T-helper 1 cell (primary cell): ENCODE data around the gene KIF16B.
A peak's percentile ranks its signal among the peaks of the same experiment; 100 is the strongest.
"Not testable (repeated sequence)": the region's sequence is repeated elsewhere in the genome, so short reads cannot be mapped to it uniquely, and the experiment has no call there.

Experiments used
- DNase-seq, 5 donors: peaks; one replicate each; pipeline ENCODE4 v3.0.0-alpha.2; 2012 to 2020

Gene KIF16B

DNA sequence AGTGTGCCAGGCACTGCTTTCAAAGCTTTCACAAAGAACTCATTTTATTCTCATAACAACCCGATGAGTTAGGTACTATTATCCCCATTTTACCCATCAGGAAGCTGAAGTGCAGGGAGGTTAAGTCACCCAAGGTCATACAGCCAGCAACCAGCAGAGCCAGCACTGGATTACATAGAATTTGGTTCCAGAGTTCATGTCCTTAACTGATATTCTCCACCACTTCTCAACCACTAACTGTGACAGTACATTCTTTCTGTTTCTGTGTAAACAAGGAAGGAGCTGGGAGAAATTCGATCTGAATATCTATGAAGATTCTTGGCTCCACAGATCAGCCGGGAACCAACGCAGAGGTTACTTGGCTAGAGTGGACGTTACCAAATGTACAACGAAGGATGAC lies 98.0 kb downstream of the KIF16B start:
- no peak for DNase-seq

DNA sequence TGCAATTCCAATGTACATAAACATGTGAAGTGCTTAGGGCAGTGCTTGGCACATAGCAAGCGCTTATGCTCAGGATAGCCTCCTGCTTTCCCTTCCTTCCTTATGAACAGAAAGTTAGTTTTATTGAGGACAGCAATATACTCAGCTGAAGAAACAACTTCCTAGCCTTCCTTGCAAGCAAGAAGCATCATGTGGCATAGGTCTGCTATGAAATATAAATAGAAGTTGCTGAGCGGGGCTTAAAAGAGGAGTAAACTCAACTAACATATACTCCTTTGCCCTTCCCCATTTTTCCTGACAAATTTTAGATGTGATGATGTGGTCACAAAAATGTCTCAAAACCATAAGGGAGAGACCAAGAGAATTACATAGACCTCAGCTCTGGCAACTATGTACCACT lies 98.9 kb downstream of the KIF16B start:
- DNase-seq = no peak

DNA sequence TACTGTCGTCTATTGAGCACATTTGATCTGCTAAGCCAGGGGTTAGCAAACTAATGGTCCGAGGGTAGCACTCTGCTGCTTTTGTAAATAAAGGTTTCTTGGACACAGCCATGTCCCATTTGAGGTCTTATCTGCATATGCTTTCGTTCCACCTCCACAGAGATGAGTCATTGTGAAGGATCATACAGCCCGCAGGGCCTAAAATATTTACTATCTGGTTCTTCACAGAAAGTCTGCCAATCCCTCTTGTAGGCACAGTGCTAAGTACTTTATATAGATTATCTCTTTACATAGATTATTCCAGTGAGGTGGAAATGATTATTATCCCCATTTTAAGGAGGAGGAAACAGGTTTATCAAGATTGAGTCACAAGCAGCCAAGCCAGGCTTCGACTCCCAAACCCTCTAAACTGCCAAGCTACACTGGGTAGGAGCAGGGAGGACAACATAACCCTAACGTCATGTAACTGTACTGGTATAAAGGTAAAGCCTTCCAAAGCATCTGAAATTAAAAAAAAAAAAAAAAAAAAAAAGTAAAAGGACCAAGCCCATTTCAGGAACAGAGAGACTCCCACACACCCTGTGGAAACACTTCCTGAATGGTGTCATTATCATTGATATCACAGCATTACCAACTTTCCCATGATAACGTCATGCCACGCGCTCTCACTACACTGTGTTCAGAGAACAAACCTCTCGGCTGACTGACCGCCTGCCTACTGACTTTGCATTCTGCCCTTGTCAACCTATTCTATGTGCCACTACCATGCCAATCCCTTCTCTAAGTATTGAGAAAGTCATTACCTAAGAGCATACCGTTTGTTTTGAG lies 101.0 kb downstream of the KIF16B start:
- no peak for DNase-seq

DNA sequence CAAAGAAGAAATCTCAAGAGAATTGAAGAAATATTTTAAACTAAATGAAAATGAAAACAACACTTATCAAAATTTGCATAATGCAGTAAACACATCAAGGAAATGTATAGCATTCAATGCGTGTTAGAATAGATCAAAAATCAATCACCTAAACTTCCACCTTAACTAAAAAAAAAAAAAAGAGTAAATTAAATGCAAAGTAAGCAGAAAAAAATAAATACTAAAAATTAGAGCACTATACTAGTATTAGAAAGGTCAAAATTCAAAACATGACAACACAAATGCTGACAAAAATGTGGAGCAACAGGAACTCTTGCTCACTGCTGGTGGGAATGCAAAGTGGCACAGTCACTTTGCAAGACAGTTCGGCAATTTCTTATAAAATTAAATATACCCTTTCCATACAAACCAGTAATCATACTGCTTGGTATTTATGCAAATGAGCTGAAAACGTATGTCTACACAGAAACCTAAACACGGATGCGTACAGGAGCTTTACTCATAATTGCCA lies 103.8 kb downstream of the KIF16B start:
- no peak for DNase-seq

DNA sequence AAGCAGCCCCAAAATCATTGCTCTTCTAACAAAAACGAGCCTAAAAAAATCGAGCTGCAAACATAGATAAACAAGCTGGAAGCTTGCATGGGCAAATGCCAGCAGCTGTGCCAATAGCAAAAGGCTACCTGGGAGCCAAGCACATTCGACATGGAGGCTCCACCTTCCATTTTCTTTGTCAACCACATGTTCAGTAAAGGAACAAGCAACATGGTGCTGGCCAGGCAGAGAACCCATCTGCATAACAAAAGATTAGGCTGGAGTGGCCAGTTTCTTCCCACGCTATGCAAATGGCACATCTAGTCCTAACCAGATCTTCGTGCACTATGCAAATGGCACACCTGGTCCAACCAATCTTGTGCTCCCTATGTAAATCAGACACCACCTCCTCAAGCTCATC lies 110.5 kb downstream of the KIF16B start:
- no peak for DNase-seq

DNA sequence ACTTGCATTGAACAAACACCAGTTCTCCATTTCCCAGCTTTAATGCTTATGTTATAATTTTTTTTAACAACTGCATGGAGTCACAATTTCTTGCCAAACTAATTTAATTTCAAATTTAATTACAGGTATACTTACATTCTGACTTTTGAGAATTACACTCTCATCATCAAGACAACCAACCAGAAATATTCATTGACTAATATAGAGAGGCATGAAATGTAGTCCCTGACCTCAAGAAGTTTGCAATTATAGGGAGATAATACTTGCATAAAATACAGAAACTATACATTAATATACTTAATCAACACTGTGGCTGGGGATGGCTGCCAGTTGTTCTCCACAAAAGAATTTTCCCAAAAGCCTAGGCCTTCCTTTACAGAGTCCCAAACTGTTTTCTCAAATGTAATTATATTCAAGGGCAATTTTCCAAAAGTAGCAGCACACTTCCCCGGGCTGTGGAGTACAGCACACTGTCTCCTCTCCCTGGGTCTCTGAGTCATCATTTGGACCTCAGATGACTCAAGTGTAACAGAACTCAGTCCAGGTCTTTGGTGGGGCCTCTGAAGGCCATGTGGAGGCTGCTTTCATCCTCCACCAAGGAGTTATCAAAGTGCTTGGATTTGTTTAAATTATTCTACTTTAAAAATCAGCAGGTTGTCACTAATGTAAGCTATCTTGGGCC lies 114.1 kb downstream of the KIF16B start:
- no peak for DNase-seq

DNA sequence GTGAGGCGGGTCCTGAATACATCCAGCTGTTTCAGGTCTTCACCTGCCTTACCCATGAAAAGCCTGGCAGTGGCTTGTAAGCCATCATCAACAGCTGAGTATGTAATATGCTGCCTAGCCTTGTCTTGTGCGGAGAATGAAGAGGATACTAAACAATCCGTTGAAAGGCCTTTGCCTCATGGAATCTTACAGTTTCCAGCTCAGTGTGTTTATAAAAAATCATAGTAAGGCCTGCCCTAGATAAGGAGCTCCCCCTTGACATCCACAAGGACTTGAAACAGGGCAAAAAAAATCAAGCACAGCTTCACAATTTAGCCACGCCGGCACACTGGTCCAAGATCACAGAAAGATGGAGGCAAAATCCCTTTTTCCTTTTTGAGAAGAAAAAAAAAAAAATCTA lies 115.7 kb downstream of the KIF16B start:
- DNase-seq = no peak

DNA sequence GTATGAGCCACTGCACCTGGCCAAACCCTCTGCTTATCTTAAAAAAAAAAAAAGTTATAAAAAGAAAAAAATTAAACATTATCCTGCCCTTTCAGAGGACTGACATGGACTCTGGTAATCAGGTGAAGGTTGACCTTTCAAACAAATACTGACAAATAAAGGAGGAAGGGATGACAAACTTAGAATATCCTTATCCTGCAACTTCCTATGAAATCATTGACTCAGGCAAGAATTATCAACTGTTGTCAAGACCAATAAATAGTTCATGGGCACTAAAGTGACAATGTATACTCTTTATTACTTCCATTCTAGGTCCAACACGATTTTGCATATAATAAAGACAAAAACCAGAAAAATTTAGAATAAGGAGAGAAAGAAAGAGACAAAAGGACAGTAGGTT lies 117.9 kb downstream of the KIF16B start:
- no peak for DNase-seq

DNA sequence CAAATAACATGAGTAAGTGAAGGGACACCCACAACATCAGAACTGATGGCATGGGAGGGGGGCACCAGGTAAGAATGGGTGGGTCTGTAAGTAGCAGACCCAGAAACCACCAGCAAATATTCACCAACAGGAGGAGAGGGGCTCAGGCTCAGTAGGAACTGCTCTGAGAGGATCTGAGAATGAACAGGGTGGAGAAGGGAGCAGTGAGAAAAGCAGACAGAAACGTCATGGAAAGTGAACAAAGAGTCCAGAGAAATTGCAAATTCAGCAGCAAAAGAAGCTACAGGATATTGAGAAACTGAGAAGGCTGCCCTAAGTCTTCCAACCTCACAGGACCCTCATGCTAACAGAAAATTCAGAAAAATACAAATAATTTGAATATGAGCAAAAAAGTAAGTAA lies 121.3 kb downstream of the KIF16B start:
- no peak for DNase-seq

DNA sequence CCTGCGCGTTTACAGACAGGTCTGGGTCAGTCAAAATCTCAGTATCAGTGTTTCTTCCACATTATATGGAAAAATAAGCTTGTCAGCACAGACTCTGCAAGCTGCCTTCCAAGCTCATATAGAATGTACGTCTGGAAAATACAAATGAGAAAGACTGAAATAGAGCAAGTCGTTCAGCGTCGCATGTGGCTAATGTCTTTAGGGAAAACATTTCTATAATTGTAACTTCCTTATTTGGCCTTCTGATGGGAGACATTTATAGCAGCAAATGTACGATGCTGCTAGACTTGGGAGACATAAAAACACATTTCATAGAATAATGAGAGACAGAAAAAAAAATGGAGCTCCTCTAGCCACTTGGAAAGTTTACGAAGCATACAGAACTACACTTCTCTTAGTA lies 122.2 kb downstream of the KIF16B start:
- DNase-seq = no peak

DNA sequence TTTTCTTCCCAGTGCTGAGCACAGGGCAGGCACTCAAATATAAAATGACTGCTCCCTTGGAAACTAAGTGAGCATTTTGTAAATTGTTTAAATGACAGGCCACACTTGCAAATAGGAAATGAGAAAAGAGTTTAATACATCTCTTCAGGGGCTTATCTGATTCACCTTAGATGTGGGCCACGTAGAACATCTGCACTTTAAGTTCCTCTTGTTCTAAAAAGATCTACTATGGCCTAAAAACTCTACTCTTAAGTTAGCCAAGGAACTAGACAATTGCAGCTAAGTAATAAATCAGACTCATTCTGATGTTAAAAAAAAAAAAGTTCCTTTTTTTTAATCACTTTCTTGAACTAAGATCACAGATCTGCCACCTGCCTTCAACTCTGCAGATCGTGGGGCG lies 126.3 kb downstream of the KIF16B start:
- no peak for DNase-seq

DNA sequence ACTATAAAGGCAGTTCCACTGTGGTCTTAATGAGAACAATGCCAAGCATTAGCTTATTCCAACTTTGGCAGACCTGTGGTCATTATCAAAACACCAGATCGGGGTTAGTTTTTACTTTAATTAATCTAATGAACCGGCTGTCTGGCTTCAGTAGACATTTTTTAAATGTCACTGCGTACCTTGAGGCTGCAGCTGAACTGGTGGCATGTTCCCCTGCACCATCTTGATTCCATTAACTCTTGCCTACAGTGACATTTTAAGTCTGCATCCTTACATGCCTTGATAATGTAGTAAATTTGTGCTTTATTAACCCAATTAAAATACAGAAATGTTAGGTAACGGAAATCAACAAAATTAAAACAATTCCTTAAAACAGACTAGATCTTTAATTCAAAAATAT lies 127.0 kb downstream of the KIF16B start:
- no peak for DNase-seq

DNA sequence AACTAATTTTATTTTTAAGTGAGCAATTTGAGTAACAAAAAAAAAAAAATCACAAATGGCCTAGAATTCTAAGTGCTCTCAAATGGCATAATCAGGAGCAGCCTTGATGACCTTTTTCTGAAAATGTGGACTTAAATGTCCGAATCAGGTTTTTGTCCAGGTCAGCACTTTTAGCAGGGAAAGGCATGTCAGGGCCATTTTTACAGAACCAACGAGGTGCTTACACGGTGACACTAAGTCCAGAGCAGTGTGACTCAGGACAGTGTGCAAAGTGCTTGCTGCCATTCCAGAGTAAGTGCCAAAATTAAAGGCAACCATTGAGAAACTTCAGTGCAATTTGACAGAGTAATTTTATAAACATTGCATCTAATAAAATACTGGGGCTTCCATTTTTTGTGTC lies 127.8 kb downstream of the KIF16B start:
- no peak for DNase-seq

DNA sequence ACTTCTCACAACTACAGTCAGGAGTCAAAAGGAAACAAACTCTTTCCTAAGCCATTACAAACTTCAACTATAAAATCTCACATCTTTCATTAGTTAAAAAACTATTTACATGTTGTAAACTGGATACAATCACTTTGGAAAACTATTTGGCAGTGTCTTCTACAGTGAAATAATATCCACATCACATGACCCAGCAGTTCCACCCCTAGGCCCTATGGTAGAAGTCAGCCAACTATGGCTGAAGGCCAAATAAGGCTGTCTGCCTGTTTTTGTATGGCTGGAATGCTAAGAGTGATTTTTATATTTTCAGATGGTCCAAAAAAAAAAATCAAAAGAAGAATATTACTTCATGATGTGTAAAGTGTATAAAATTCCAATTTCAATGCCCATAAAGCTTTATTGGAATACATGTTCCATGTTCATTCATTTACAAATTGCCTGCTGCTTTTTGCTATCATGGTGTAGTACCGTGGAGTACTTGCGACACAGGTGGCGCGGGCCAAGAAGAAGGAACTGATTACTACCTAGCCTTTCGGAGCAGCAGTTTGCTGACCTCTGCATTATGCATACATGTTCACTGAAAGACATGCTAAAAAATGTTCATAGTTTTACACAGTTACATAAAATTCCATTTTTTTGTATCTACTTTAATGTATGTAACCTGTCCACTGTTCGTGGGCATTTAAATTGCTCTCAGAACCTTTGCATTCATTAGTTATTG lies 129.0 kb downstream of the KIF16B start:
- no peak for DNase-seq

DNA sequence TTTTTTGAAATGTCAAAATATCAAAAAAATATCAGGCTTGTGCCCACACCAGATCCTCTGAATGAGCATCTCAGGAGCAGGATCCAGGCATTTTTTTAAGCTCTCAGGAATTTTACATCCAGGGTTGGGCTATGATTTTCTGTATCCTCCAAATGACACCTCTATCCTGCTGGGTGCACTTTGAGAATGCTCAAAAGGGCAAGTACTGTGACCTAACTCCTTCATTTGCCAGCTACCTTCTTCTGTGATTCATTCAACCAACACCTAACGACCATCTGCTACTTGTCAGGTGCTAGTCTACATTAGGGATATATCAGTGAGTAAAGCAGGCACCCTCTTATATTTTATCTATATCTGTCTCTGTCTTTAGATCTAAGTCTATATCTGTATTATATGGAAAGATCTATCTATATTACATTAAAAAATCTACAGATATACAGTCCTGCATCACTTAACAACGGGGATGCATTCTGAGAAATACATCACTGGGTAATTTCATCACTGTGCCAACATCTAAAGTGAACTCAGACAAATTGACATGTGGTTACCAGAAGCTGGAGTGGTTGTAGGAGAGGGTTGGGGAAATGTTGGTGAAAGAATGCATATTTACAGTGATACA lies 131.6 kb downstream of the KIF16B start:
- no peak for DNase-seq

DNA sequence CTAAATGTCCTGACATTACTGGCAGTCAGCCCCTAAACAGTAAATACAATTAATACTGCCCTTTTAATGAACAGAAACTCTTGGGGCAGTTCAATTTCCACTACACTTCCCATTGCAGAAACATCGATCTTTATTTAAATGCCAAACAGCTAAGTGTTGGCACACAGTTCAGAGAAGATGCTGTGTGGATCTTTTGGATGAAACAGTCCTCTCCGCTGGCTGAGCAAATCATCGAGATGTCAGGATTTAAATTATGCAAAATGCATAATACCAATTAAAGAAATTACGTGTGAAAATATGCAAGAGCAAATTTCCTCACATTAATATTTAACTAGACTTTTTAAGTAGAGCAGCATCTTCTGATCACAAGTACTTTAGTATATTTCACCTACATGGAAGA lies 132.6 kb downstream of the KIF16B start:
- DNase-seq = no peak

DNA sequence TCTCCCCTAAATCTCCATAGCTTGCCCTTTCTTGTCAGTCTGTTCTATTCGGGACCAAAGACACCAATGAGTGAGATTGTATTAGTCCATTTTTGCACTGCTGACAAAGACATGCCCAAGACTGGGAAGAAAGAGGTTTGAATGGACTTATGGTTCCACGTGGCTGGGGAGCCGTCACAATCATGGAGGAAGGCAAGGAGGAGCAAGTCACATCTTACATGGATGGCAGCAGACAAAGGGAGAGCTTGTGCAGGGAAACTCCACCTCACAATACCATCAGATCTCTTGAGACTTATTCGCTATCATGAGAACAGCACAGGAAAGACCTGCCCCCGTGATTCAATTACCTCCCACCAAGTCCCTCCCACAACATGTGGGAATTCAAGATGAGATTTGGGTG lies 133.7 kb downstream of the KIF16B start:
- not testable (repeated sequence) for DNase-seq

DNA sequence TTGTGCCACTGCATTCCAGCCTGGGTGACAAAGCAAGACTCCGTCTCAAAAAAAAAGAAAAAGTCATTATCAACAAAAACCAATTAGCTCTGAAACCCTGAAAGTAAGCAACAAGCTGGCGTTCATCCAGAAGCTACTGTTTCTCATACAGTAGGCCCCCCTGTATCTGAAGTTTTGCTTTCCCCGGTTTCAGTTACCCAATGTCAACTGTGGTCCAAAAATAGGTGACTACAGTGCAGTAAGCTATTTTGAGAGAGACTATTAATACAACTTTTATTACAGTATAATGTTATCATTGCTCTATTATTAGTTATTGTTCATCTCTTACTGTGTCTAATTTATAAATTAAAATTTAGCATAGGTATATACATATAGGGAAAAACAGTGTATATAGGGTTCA lies 135.1 kb downstream of the KIF16B start:
- no peak for DNase-seq

DNA sequence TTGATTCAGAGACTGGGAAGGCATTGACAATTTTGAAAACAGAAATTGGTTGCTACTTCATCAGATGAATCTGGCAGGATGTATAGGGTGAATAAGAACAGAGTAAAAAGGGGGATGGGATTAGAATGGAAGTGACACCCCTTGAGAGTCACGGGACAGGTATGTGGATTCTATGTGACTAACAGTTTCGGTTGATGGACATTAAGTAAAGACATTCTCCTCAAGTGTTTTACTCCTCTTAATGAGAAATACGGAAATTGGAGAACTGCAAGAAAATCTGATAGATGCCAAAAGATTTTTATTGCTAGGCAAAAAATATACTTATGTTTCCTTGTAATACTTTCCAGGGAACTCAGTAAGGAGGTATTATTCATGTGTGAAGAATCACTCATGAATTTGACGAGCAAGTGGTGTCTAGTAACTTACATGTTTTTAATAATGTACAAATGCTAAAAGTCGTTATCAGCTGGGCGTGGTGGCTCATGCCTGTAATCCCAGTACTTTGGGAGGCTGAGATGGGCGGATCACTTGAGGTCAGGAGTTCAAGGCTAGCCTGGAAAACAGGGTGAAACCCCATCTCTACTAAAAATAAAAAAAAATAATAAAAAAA lies 135.8 kb downstream of the KIF16B start:
- no peak for DNase-seq

DNA sequence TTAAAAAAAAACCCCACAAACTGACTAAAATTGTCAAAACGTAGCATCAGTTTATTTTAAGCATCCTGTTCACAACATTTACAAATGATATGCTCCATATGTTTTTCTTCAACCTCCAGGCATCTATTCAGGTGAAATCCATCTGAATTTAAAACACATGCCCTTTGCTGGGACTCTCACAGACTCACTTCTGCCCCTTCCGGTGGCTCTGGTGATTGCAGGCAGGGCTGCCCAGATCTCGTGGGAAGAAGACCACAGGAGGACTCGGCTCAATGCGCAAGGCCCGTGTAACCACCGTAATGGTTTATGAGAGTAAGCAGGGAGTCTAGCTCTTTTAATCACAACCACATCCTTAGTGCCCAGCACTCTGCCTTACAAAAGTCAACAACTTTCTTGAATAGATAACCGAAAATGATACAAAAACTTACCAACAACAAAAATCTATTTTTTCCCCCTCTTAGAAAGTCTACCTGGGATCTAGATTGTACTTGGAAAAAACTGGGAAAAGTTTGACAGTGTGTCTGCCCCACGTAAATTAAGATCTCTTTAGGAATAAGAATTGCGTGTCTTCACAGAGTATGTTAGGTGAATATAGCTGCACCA lies 139.1 kb downstream of the KIF16B start:
- DNase-seq = peak in 3 of 5 donors; percentile 7 to 16 (median 16)

DNA sequence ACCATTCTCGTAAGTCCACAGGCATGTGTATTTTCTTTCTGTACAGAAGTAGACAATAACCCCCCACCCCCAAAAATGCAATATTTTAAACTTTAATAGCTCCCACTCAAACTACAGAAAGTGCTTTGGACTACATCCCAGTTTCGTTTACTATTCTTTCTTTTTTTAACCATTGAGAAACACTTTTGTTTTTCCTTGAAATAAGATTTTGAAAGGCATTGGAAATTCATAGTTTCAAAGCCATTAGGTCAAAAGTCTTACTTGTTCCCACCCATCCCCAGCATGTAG lies 140.0 kb downstream of the KIF16B start:
- no peak for DNase-seq

DNA sequence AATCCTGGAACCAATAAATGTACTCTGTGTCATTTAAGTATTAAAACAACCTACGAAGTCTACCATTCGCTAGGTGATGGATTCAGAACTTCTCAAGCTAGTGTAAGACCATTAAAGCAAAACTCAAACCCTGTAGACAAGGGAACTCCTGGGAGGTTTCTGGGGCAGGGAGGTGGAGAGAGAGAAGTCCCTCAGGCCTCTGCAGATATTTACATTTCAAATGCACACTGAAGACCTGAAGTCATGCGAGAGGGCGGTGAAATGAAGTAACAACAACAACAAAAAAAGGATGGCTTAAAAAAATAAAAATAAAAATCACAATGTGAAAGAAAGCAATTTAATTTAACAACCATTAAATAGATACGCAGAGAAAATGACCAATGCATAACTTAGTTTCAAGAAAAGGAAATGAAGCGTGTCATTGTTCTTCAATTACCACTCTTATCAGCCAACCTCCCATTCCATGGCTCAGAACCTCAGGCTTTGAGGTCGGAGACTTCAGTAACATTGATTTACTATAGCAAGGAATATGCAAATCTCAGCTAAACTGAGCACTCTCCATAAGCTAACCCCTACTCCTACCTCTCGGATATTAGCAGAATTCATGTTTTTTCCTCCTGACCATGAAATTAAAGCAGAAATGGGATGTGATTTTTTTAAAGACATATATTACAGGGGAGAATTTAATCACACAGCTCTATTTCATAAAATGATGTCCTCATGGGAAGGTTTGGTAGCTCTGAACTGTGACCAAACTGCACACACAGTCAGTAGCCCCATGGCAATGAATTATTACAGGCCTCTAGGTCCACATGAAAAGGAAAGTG lies 140.6 kb downstream of the KIF16B start:
- no peak for DNase-seq
